ENCODE results near the gene VASN.

The VASN gene

DNA sequence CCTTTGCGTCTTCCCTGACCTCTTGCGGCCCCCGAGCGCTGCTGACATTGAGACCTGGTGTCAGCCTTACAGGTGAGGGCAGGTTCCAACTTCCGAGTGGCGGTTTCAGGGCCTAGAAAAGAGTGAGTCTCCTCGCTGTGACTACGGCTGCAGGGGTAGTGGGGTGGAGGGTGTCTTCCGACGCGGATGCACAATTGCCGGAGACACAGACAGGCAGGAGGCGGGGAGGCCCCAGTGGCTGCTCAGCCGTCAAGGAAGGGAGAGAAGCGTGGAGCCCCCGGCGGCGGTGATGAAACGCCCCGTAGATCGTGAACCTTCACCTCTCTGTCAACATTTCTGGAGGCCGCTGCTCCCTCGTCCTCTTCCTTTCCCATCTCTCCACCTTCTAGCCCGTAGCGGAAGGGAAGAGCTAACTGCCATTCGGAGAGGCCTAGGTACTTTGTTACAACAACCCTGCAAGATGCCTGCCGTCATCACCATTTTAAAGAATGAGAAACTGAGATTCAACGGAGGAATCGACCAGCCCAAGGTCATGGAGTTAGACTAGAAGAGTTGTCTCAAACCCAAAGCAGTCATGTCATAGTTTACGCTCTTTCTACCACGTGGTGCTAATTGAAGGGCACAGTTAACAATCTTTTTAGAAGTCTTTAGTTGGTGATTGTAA, 54.5 kb downstream of the VASN start:
- no peak for DNase-seq (ENCODE audit: low read depth, low spot score)

GRCh38 chr16:4426722-4427372, 55.2 kb downstream of the VASN start:
- no peak for DNase-seq (ENCODE audit: low read depth, low spot score)

GRCh38 chr16:4428500-4428899, 56.9 kb downstream of the VASN start:
- DNase-seq (ENCODE audit: low read depth, low spot score): no peak

DNA sequence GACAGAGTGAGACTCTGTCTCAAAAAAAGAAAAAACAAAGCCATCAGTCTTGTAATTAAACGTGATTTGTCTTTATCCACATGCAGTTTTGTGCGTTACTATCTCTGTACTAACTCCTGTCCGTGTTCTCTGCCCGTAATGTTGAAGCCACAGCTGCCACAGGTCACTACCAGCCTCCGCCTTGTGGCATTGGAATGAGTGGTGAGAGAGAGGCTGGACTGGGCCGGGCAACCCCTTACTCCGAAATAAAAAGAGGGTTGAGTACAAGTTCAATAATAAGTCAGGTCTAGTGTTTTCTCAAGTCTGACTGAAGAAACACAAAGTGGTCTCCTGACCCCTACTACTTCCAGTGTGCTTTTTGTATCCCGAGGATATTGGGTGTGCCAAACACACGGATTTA, 59.4 kb downstream of the VASN start:
- no peak for DNase-seq (ENCODE audit: low read depth, low spot score)
